Nephron (organoid): ENCODE measurements around the gene CHMP2B.

Source experiments
- H3K27ac Mint-ChIP-seq, 3 experiments: 2 replicates each; pipeline ENCODE4 v1.8.0; 2020; ENCODE audit warnings: mixed read lengths in 3 of 3, mild to moderate bottlenecking in 2 of 3, moderate library complexity in 1 of 3
- H3K27me3 Mint-ChIP-seq: 2 replicates; pipeline ENCODE4 v1.8.0; 2021; ENCODE audit warnings: low read depth, mild to moderate bottlenecking, moderate library complexity, mixed read lengths
- H3K36me3 Mint-ChIP-seq: 2 replicates; pipeline ENCODE4 v1.8.0; 2020; ENCODE audit warnings: low read depth, mixed read lengths
- H3K4me1 Mint-ChIP-seq: 2 replicates; pipeline ENCODE4 v1.8.0; 2020; ENCODE audit warnings: mixed read lengths
- H3K4me3 Mint-ChIP-seq, 3 experiments: 2 replicates each; pipeline ENCODE4 v1.8.0; 2020; ENCODE audit warnings: mild to moderate bottlenecking in 3 of 3, mixed read lengths in 3 of 3, moderate library complexity in 2 of 3
- H3K9me3 Mint-ChIP-seq: 2 replicates; pipeline ENCODE4 v1.8.0; 2020; ENCODE audit warnings: mixed read lengths
- CTCF ChIP-seq, 3 experiments: fragments of 200-600 bp; sonication (generic); IDR thresholded peaks; one replicate each; pipeline ENCODE4 v1.5.0; 2021; ENCODE audit warnings: antibody characterized with exemption in 3 of 3; ENCODE audit not compliant: unreplicated experiment in 3 of 3

Gene CHMP2B

DNA sequence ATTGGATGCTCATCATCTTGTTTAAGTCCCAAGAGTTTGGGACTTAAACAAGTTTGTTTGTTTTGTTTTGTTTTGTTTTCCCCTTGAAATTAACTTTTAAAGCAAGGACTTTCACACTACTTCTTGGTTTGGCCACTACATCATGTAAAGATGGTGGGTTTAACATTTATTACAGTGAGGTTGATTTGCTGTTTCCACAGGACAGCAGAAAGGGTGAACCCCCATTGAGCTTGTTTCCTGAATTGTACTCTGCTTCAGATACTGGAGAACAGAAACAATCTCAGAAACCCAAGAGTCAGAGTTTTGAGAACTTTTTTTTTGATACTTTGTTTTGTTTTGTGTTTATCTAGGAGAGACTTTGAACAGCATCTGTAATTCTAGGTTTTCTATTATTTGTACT lies 42.6 kb downstream of the CHMP2B start:
- no peaks in the 10 kb centered on the region for H3K9me3 Mint-ChIP-seq
- no peak for TF ChIP-seq CTCF (IDR thresholded peaks at IDR 0.05; ENCODE audit: unreplicated experiment in 3 of 3)
- H3K4me1 Mint-ChIP-seq: peaks cover 5% of the 10 kb centered on the region
- H3K4me3 Mint-ChIP-seq: no peak overlapping the region
- H3K36me3 Mint-ChIP-seq: no peaks in the 10 kb centered on the region
- no peak overlapping the region for H3K27ac Mint-ChIP-seq
- H3K27me3 Mint-ChIP-seq: no peaks in the 10 kb centered on the region

DNA sequence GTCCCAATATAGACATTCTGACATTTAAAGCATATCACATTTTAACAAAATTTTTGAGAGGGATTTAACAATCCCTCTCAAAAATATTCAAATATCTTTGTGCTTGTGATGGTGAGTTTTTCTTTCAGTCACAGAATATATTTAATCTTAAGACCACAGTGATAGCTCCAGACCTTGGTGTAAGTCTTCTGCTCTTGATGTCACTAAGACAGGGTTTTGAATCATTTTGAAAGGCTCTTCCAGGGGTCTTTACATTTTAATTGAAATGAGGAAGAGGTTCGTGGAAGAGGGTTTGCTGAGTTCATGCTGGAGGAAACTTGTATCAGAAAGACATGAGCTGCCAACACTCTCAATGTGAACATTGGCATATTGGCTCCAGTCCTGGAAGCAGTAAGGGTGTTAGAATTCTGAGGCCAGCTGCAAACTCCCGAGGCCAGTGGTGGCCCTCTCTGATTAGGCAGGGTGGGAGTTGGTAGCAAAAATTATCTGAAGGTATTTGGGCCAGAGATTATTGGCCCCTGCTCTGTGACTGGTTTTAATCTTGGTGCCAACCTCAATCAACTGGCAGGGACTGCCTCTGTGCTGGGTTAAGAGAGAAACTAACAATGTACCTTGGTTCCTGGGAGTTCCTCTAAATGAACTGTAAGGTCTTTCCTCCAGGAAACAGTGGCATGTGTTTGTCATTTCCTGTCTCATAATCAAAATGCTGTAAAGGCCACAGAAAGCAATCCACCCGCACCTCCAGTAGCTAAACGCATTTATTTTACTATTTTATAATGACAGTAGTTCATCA lies 44.0 kb downstream of the CHMP2B start:
- TF ChIP-seq CTCF (IDR thresholded peaks at IDR 0.05; ENCODE audit: unreplicated experiment in 3 of 3): no peak
- Mint-ChIP-seq H3K27me3 (no peaks in the 10 kb centered on the region), H3K27ac (no peak overlapping the region), H3K36me3 (no peaks in the 10 kb centered on the region), H3K4me1 (peaks cover 5% of the 10 kb centered on the region), H3K9me3 (no peaks in the 10 kb centered on the region), H3K4me3 (no peak overlapping the region)

DNA sequence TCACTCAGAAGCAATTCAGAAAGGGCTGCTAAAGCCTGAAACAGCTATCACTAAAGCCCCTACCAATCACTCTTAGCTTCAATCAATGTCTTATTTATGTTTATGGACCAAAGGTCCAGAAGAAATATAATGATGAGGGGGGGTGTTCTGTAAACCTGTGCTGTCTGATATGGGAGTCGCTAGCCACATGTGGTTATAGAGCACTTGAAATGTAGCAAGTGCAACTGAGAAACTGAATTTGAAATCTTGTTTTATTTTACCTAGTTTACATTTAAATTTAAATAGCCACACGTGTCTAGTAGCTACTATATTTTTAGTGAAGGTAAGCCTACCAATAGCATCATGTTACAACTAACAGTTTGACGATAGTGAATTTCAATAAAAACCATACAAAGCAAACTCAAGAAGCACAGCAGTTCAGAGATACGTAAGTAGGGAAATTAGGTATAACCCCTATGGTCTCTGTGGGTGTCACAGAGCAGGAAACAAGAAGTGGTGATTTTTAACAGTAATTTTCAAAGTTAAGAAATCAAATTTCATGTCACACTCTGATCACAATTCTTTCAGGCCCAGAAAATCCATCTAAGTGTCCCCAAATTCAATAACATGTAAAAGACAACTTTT lies 45.7 kb downstream of the CHMP2B start:
- Mint-ChIP-seq H3K4me1 (peaks cover 5% of the 10 kb centered on the region), H3K27ac (no peak overlapping the region), H3K36me3 (no peaks in the 10 kb centered on the region), H3K27me3 (no peaks in the 10 kb centered on the region), H3K4me3 (no peak overlapping the region), H3K9me3 (no peaks in the 10 kb centered on the region)
- no peak for TF ChIP-seq CTCF (IDR thresholded peaks at IDR 0.05; ENCODE audit: unreplicated experiment in 3 of 3)

GRCh38 chr3:87276484-87276883 lies 49.4 kb downstream of the CHMP2B start, which contains the start of gene POU1F1:
TSS of gene POU1F1 (minus strand) at chr3:87276584. CDS start at chr3:87276462, 122 bp downstream.
- H3K9me3 Mint-ChIP-seq: no peaks in the 10 kb centered on the region
- no peak for TF ChIP-seq CTCF (IDR thresholded peaks at IDR 0.05; ENCODE audit: unreplicated experiment in 3 of 3)
- H3K27me3 Mint-ChIP-seq: no peaks in the 10 kb centered on the region

DNA sequence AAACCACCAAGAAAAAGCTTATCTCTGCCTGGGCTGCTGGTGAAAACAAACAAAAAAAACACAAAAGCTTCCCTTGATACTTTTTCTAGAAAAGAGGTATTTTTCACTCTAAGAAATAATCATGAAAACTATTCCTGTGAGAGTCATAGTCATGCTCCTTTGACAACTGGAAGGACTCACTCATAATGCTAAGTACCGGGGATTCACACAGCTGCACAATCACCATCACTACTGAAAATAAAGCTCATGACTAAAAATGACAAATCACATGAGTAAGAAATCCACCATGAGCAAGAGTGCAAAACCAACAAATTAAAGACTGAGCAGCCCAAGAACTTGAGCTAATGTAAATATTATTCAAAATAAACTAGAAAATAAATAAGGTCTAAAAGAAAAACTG lies 59.9 kb downstream of the CHMP2B start:
- Mint-ChIP-seq H3K36me3 (no peaks in the 10 kb centered on the region), H3K9me3 (peaks cover 6% of the 10 kb centered on the region), H3K4me1 (no peaks in the 10 kb centered on the region), H3K27ac (no peak overlapping the region), H3K4me3 (no peak overlapping the region), H3K27me3 (no peaks in the 10 kb centered on the region)
- no peak for TF ChIP-seq CTCF (IDR thresholded peaks at IDR 0.05; ENCODE audit: unreplicated experiment in 3 of 3)

More at GRCh38 chr3:87276484-87276883, 49.4 kb downstream of the CHMP2B start, which contains the start of gene POU1F1:
- H3K27ac Mint-ChIP-seq: no peak within 1 kb of the TSS
- H3K36me3 Mint-ChIP-seq: no peaks in the 10 kb centered on the region
- no peak within 1 kb of the TSS for H3K4me3 Mint-ChIP-seq
- no peaks in the 10 kb centered on the region for H3K4me1 Mint-ChIP-seq
